Measurements from ENCODE around the gene VPS37C. TPM values are rescaled to one million over a fixed set of nuclear protein-coding genes. Genes with fewer than 3 reads are reported as not detected.

Gene VPS37C
- total RNA-seq, 2 donors from 2014 or later, result 12.9 to 28.8 TPM

GRCh38 chr11:61198948-61199523, 37.8 kb upstream of the VPS37C start:
- no peak for DNase-seq (ENCODE audit: low spot score)
- Histone ChIP-seq H3K9me3 (no peaks in the 10 kb centered on the region), H3K36me3 (no peaks in the 10 kb centered on the region), H3K27ac (no peak overlapping the region), H3K4me3 (no peak overlapping the region), H3K4me1 (no peaks in the 10 kb centered on the region), H3K27me3 (no peaks in the 10 kb centered on the region)
- TF ChIP-seq CTCF (IDR thresholded peaks at IDR 0.05), result no peak

DNA sequence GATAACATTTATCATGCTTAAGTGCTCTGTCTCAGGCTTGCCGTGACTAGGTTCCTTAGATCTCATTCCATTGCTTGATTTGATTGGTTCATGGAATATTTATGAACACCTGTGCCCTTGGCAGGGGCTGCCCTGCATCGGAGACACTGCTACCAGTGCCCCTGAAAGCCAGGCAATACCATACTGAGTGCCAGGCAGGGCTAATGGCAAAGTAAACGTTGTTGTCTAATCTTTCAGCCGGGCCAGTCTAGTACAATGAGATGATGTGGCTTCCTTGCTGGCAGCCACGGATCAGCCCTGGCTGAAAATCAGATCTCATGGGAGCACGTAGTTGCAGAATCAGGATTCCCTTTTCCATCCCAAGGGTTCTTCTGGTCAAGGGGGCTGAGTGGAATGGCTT, 37.1 kb upstream of the VPS37C start:
- no peak overlapping the region for H3K4me3 ChIP-seq
- no peaks in the 10 kb centered on the region for H3K4me1 ChIP-seq
- no peak for TF ChIP-seq CTCF (IDR thresholded peaks at IDR 0.05)
- H3K9me3 ChIP-seq, result no peaks in the 10 kb centered on the region
- no peak overlapping the region for H3K27ac ChIP-seq
- H3K36me3 ChIP-seq, result no peaks in the 10 kb centered on the region
- no peaks in the 10 kb centered on the region for H3K27me3 ChIP-seq
- DNase-seq (ENCODE audit: low spot score), result no peak

GRCh38 chr11:61195719-61196118, 34.5 kb upstream of the VPS37C start:
- H3K4me1 ChIP-seq, result no peaks in the 10 kb centered on the region
- H3K27ac ChIP-seq, result no peak overlapping the region
- no peak for TF ChIP-seq CTCF (IDR thresholded peaks at IDR 0.05)
- H3K36me3 ChIP-seq, result no peaks in the 10 kb centered on the region
- H3K4me3 ChIP-seq, result no peak overlapping the region
- H3K9me3 ChIP-seq, result no peaks in the 10 kb centered on the region
- DNase-seq (ENCODE audit: low spot score), result no peak
- H3K27me3 ChIP-seq, result no peaks in the 10 kb centered on the region

DNA sequence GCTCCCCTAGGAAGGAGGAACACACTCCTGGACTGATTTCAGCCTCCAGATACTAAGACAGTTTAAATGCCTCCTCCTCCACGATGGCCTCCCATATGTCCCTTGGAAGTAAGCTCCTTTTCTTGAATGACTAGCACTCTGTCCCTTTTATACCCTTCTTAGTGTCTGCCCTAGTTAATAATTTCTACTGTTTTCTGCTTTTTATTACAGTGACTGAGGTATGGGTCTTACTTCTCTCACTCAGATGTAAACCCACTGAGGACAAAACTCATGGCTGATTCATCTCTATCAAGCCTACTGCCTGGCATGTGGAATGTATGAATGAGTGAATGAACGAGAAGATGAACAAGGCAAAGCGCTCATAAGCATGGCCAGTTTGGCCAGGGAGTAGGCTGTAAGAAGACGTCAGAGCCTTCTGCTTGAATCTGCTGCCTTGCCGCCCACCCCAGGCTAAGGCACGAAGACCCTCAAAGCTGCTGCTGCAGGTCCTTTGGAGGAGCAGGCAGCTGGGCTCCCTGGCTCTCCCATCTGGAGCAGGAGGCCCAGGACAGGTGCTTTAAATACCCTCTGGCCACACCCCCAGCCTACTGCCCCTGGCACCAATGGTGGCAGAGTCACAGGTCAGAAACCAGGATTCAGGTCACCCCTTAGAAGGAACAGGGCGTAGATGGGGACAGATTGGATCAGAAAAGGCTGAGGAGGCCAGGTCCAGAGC, 33.9 kb upstream of the VPS37C start:
- H3K36me3 ChIP-seq, result no peaks in the 10 kb centered on the region
- no peaks in the 10 kb centered on the region for H3K9me3 ChIP-seq
- no peak for DNase-seq (ENCODE audit: low spot score)
- no peak overlapping the region for H3K27ac ChIP-seq
- H3K4me3 ChIP-seq, result no peak overlapping the region
- no peaks in the 10 kb centered on the region for H3K4me1 ChIP-seq
- no peaks in the 10 kb centered on the region for H3K27me3 ChIP-seq
- no peak for TF ChIP-seq CTCF (IDR thresholded peaks at IDR 0.05)

DNA sequence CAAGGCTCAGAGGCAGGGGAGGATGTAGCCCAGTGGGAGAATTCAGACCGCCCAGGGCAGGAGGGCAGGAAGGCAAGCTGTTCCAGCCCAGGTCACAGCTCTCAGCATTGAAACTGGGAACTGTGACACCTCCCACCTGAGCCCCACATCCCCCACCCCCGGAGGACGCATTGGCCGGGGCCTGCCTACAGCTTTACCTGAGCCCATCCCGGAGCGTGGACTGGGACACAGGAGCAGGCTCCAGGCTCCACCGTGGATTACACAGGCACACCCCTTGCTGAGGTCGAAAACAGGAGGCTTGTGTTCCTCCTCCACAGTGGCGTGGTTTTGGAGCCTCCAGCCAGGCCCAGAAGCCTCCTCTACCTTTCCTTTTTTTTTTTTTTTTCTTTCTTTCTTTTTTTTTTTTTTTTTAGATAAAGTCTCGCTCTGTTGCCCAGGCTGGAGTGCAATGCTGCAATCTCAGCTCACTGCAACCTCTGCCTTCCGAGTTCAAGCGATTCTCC, 33.0 kb upstream of the VPS37C start:
- H3K27me3 ChIP-seq, result no peaks in the 10 kb centered on the region
- H3K36me3 ChIP-seq, result no peaks in the 10 kb centered on the region
- no peak for TF ChIP-seq CTCF (IDR thresholded peaks at IDR 0.05)
- H3K4me3 ChIP-seq, result no peak overlapping the region
- no peak overlapping the region for H3K27ac ChIP-seq
- H3K4me1 ChIP-seq, result no peaks in the 10 kb centered on the region
- DNase-seq (ENCODE audit: low spot score), result no peak
- no peaks in the 10 kb centered on the region for H3K9me3 ChIP-seq

Data from right atrium auricular region (tissue), 2 donors.